Fibroblast of skin of right biceps (primary cell): ENCODE data around the gene AATK.
A peak's percentile ranks its signal among the peaks of the same experiment; 100 is the strongest.

Experiments used
- DNase-seq: peaks from one replicate; pipeline ENCODE4 v3.0.0-alpha.2; 2013

Gene AATK

DNA sequence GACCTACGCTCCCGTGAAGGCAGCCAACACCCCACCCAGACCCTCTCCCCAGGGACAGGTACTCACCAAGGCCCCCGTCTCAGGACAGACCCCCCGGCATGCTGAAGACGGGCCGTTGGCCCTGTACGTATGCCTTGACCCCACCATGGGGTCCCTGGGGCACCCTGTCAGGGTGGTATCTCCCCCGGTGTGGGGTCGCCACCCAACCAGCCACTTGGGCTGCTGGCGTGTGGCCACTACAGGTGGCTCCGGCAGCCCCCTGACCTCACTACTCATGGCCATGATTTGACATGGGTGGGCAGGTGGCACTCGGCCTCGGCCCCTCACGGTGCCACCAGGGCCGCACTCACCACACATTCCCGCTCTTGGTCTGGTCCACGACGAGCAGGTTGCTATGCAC lies 41.6 kb downstream of the AATK start:
- no peak for DNase-seq

DNA sequence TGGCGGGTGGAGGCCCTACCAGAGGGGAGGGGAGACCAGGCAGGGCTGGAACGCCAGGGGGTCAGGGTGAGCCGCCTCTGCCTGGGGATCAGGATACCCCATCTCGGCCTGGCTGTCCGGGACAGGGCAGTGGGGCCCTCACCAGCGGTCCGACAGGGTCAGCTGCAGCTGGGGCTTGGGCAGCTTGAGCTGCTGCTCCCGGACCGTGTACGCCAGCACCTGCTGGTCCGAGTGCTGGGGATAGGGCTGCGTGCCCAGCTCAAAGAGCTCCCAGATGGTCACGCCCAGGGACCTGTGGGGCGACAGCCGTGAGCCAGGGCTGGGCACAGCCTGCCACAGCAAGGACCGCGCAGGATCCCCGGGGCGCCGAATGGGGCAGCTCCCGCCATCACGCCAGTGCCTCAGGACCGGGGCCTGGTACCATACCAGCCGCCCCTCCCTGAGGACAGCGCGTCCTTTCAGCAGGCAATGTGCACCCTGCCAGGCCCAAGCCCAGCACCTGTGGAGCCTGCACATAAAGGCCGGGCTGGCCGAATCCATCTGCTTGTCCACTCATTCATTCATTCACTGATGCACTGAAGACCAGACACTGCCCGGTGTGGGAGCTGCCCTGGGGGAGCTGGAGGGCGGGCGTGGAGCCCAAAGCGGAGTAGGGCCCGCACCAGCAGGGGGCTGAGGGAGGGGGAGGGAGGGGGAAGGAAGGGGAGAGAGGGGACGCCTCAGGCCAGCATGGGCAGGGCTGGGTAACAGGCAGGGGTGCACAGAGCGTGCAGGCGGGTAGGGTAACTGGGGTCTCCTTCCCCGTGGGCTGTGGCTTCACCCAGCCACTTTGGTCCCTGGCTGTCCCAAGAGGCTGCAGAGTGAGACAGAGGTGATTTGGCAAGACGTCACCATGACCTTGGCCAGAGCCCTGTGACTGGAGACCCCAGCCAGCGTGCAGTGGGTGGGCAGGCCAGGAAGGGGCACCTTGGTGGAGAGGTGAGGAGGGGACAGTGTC lies 42.7 kb downstream of the AATK start:
- DNase-seq = no peak

DNA sequence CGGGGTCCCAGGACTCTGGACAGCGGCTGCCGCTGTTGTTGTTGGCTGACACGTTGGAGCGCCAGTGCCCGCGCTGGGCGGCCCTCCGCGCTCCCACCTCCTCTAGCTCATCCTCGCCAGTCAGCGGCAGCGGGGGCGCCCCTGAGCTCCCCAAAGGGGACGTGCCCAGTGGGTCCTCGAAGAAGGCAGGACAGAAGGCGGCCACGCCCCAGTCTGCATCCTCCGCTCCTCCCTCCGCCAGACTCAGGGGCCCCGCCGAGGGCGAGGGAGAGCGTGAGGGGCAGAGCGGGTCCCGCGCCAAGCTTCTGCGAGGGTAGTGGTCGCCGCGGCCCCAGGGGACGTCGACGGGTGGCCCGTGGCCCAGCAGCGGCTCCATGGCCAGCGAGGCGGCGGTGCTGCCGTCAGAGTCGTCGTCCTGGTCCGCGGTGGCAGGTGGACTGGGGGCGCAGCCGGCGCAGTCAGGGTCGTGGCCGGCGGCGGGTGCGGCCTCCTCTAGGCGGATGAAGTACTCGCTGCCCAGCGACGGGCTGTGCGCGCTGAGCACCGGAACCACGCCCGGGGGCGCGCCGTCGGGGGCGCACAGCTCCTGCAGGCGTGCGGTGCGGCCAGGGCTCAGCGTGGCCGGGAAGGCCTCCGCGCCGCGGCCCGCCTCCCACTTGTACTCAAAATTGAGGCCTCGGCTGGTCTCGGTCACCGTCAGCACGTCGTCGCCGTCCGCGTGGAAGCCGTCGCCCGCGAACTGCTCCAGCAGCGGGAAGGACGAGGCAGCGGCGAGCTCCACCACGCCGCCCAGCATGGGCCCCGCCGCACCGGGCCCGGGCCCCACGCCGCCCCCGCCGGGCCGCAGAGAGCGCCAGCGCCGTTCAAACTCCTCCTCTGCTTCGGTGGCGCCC lies 43.9 kb downstream of the AATK start:
- no peak for DNase-seq

DNA sequence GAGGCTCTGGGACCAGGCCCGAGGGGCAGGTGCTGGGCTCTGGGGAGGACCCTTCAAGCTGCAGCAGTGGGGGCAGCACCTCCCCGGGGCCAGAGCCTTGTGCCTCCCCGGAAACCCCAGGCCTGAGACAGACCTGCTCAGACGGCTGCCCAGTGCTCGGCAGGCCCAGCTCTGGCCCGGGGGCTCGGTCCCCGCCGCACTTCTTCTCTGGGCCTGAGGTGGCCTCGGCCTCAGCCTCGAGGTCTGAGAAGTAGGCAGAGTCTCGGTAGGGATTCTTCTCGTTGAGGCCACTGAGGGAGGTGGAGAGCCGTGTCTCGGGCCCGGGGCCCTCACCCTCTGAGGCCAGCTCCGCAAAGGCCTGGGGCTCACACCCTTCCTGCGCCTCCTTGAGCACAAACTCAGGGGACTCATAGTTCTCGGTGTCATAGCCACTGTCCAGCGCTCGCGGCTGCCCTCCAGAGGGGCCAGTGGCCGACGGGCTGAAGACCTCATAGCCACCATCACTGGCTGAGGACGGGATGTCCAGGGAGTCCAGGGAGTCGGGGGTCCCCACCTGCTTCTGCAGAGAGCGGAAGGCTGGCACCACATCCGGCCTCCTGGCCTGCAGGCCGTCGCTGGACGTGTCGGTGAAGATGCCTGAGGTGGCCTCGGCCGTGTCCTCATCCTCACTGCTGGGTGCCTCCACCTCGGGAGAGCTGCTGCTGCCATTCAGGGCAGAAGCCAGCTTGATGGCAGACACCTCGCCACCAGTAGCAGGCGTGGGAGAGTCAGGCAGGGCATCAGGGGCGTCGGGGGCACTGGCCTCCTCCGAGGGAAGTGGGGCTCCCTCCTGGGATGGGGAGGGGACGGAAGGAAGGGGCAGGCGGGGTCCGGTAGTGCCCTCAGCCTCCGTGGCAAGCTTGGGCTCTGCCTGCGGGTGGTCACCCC lies 45.1 kb downstream of the AATK start:
- no peak for DNase-seq

DNA sequence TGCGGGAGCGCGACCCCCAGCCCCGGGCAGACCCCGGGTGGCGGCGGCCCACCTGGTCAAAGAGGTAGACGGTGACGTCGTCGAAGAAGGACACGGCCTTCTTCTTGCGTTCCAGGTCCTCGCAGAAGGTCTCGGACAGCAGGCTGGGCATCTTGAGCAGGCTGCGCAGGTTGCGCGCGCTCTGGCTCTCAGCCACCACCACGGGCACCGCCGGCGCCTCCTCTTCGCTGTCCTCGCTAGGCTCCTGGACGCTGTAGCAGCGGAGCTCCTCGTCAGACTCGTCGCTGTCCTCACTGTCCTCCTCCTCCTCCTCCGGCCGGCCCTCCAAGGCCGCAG lies 45.9 kb downstream of the AATK start:
- no peak for DNase-seq

DNA sequence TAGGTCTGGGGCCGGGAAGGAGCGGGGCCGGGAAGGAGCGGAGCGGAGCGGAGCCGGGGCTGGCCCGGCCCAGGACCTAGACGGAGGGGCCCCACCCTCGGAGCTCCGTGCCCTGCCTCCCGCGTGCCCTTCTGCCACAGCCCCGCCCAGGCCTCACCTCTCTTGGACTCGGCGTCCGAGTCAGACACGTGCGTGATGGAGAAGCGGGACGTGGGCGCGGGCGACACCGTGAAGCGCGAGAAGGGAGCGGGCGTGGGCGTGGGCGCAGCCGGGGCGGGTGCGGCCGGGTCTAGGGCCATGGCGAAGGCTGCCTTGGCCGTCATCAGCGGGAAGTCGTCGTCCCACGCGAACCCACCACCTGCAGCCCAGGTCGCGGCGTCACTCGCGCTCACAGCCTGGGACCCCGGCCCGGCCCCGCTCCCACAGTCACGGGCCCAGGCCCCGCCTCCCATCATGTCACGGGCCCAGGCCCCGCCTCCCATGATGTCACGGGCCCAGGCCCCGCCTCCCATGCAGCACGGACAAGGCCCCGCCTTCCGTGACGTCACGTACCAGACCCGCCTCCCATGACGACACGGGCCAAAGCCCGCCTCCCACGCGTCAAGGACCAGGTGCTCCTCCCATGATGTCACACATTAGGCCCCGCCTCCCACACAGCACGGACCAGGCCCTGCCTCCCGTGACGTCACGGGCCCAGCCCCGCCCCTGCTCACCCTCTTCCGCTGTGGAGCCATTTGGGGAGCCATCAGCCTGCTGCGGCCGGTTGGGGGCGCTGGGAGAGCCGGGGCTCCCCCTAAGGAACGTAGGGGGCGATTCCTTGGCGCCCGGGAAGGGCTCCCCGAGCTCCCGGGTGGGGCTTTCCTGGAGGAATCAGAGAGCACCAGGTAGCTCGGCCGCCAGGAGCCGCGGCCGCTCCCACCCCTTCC lies 46.5 kb downstream of the AATK start:
- DNase-seq = peak; percentile 90

DNA sequence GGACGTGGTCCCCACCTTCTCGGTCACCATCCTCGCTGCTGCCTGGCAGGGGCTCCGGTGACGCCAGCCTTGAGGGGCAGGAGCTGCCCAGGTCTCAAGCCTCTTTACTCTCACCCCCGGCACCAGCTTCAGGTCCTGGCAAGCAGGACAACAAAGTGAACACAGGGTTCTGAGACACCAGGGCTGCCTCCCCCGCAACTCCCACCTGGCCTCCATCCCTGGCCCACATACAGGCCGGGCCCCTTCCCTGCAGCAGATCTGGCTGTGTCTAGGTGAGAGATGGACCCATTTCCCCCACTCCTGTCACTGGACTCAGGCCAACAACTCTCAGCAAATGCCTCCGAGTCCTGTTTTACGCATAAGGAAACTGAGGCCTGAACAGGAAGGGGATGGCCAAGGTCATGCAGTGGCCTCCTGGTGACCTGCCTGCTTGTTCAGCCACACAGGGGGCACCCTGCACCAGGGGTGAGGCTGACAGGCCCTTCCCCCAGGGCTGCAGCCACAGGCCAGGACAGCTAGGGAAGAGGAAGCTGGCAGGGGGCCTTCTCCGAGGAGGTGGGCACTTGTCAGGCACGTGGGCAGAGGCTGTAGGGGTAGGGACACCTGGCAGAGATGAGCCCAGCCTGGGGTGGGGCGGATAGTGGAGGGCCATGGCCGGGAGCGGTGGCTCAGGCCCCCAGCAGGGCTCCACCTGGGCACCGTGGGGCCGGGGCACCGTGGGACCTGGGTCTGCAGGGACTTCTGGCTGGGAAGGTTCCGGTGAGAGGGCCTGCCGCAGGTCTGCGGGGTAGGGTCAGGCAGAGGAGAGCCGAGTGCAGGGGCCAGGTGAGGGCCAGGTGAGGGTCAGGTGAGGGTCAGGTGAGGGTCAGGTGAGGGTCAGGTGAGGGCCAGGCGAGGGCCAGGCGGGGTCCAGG lies 47.5 kb downstream of the AATK start:
- no peak for DNase-seq

DNA sequence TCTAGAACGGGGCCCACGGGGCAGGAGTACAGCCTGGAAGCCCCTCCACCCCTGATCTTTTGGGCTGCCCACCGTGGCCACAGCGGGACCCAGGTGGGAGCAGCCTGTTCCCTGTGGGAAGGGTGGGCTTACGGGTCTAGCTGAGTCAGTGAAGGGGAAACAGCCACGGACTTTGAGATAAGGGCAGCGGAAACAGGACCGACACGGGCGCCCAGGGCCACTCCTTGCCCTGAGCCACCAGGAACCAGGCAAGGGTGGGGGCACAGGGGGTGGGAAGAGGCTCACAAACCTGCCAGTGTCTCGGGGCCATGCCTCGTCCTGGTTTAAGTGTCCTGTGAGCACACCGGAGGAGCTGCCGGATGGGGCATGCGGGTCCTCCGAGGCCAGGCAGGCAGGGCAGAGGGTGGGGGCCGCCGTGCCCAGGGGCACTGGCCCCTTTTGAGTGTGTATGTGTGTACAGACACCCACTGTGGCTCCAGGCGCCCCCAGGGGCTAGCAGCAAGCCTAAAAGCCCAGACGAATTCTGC lies 48.3 kb downstream of the AATK start:
- no peak for DNase-seq

DNA sequence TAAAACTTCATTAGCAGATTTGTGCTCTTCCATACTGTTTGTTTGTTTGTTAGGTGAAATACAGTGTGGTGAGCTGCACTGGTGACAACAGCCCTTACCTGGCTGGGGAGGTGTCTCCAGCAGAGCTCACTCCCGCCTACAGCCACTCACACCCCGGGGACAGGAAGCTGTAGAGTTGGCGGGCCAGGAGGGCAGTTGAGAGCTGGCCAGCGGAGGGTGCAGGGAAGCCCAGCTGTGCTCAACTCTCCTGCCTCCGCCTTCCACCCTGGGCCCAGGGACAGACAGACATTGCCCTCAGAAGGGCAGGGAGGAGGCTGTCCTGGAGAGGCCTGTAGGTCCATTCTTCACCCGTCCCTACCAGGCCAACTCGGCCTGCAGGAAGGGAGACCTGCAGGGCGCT lies 49.3 kb downstream of the AATK start:
- no peak for DNase-seq

DNA sequence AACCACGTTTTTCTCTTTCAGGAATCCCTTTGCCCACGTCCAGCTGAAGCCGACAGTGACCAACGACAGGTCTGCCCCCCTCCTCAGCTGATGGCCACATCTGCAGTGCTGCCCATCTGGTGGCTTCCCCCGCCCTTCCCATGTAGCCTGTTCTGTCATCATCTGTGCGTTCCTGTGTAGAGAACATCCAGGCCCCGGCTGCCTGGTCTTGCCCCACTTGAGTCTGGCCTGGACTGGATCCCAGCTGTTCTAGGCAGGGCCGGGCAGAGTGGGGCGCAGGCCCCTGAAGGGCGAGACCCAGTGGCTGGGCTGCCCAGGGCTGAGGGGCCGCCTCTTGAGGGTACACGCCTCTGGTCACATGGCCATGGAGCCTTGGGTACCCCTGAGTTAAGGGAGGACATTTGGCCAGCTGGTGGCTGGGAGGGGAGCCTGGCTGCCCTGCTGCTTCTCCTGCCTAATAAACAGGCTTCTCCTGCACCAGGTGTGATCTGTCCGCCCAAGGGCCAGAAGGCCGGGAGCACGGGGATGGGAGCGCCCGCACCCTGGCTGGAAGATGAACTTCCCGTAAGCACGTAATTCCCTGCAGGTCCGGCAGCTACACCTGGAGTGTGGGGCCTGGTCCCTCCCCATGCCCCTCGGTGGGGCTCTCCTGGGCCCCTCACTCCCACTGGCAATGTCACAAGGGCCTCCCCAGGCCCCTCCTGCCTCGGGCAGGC lies 50.1 kb downstream of the AATK start:
- DNase-seq = no peak

DNA sequence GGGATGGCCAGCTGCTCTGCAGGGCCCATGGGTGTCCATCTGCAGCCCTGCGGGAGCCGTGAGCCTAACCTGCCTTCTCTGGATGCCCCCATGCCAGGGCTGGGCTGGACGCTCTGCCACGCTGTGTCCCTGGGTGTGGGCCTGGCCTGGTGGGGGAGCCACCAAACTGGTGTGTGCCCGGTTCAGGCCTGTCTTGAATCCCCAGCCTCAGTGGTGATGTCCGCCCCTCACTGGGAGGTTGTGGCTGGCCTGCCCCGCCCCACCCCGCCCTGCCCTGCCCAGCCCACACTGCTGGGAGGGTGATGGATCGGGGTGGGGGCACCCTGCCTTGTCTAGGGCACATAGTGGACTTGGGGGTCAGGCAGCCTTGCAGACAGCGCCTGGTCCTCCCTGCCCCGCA lies 50.8 kb downstream of the AATK start:
- DNase-seq = no peak

DNA sequence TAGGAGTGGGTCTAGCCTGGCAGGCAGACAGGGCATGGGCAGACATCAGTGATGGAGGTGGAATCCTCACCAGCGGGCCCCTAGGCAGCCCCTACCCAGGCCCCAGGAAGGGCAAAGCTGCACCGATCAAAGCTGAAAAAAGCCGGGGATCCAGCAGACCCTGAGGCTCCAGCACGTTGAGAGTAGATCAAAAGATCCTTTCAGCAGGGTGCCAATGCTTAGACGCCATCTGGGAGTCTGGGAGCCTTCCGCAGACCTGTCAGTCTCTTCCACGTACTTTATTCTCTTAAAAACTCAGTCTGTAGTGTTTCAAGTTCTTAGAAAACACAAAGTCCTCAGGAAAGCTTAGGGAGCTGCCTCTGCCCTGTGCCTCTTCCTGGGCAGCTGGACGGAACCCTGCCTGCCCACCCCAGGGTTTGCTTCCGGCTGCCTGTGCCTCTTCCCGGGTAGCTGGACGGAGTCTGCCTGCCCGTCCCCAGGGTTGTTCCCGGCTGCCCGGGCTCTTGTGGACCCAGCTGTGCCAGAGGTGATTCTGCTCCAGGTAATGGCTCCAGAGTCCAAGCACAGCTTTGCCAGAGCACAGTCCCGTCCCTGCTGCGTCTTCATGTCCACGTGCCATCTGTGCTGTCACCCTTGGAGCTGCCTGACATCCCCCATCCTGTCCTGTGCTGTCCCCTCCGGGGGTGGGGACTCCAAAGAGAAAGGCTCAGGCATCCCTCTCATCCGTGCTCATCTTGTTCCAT lies 51.5 kb downstream of the AATK start:
- DNase-seq = no peak

DNA sequence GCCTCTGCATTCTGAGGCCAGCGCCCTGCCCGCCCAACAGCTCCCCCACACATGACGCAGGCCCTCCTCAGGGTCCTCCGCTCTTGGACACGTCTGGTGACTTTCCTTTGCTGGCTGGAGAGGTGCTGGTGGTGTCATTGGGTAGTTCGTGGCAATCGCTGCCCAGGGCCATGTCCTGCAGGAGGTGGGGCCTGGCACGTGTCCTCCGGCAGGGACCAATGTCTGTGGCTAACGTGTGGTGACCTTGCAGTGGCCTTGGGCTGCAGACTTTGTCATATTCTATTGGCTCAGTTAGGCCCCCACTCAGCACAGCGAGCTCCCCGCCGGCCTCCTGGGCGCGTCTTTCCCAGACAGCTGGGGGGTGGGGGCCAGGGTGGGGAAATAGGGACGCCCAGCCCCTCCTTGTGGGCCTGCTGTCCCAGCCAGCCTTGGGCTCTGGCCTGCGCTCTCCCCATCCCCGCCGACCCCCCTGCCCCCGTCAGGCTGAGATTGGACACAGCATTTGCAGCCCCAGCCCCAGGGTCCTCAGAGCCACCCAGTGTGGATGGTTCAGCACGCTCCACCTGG lies 52.8 kb downstream of the AATK start:
- no peak for DNase-seq

DNA sequence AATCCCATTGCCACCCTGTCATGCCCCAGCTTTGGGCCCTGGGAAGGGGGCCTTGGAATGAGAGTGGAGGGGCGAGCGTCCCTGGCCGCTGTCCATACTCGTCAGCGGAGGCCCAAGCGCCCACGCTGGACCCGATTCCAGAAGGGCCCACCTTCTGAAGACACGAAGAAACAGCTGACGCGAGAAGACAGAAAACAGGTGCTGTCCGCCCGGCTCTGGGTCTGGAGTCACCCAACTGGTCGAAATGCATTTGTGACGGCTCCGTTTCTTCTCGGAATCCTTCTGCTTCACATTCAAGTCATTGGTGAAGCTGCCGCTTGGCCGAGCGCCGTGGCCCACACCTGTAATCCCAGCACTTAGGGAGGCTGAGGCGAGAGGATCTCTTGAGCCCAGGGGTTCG lies 53.6 kb downstream of the AATK start:
- DNase-seq = no peak

DNA sequence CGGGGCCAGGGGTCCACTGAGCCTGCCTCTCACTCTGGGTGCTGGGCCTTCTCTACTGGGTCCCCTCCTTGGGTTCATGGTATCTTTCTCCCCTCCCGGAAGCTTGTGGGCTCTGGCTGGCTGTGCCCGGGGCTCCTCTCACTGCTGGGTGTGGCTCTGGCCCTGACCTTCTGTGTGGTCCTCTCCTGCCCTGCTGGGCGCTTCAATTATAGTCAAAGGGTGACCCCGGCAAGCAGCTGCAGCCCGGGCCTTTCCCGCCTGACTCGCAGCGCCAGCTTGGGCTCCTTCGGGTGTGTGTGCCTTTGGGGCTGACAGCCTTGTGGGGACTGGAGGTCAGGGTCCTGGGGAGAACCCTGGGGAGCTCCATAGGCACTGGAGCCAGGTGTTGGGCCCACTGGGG lies 55.0 kb downstream of the AATK start:
- DNase-seq = no peak

DNA sequence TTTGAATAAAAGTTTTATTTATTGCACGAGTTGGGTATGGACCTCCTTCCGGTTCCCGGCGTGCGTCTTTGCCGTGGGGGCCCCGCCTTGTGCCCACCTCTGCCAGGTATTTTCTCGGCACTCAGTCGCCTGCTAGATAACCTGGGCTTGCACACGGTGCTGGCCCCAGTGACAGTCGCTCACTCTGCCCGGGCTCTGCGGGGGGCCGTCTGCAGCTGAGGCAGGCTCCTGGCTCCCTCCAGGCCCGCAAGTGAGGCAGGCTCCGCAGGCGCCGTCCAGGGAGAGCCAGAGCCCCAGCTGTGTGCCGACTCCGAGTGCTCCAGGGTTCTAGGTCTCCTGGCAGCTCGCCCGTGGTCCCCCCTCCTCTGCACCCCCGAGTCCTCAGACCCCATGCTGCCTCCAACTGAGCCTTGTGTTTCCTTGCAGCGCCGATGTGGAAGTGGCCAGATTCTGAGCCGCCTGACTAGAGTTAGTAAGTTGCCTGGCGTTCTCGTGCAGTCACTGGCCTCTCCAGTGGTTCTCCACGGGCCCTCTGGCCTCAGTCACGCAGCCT lies 55.5 kb downstream of the AATK start:
- DNase-seq = no peak

DNA sequence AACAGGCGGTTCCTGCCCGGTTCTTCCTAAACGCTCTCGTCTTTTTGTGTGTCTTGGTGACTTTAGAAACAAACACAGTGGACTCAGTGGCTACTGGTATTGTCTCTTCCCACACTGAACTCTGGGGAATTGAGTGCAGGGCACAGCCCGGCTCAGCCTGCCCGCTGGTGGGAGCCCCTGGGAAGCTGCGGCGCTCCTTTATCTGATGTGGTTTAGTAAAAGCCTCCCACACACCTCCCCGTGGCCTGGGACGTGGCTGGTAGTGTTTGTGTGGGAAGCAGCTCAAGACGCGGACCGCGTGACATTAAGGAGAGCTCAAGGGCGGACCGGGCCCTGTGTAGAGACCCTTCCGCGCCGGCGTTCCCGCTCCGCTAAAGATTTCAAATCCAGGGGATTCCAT lies 56.1 kb downstream of the AATK start:
- DNase-seq = no peak

DNA sequence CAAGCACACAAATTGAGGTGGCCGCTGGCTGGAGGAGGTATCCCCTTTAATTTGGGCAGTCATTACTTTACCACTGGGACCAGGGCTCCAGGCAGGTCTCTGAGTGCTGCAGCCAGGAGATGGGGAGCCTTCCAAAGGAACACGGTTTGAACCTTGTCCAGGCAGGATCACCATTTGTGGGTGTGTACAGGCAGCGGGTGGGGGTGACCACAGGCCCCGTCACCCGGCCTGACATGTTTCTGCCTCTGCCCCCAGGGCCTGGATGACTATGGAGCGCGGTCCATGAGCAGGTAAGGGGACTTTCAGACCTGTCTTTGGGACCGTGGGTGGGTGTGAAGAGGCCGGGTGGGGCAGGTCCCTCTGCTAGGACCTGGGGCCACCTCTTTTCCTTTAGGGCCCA lies 57.8 kb downstream of the AATK start:
- no peak for DNase-seq
